ENCODE data around the gene MRI1. TPM values are rescaled to one million over a fixed set of nuclear protein-coding genes. Genes with fewer than 3 reads are reported as not detected.
A peak's percentile ranks its signal among the peaks of the same experiment; 100 is the strongest.
"Not testable (repeated sequence)": the region's sequence is repeated elsewhere in the genome, so short reads cannot be mapped to it uniquely, and the experiment has no call there.

MRI1 gene
- polyA plus RNA-seq, 3 donors from 2014 or later, result 6.5 to 16.9 TPM; not detected in 1

DNA sequence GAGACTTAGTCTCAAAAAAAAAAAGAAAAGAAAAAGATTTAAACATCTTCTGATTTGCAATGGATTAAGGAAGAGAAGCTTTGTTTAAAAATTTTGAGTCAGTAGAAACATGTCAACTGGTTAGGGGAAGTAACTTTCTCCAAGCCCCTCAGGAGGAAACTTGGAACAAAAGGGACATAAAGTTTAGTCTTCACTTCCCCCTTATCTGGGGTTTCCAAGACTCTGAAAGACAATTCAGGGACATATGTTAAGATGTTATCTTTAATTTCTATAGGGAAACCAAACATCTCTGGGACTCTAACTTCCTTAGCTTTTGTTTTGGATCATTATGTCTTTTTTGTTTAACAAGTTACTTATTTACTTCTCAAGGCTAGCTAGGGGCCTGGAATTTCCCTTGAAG, 20.1 kb upstream of the MRI1 start:
- Mint-ChIP-seq H3K9me3 (no peaks in the 10 kb centered on the region), H3K4me3 (no peak overlapping the region), H3K27ac (no peak overlapping the region), H3K27me3 (ENCODE audit: low read depth in 3 of 3) (peaks cover 2 to 3% (median 3%) of the 10 kb centered on the region in 3 donors), H3K36me3 (no peaks in the 10 kb centered on the region), H3K4me1 (peaks cover 17 to 26% of the 10 kb centered on the region in 2 donors)
- DNase-seq, result no peak

DNA sequence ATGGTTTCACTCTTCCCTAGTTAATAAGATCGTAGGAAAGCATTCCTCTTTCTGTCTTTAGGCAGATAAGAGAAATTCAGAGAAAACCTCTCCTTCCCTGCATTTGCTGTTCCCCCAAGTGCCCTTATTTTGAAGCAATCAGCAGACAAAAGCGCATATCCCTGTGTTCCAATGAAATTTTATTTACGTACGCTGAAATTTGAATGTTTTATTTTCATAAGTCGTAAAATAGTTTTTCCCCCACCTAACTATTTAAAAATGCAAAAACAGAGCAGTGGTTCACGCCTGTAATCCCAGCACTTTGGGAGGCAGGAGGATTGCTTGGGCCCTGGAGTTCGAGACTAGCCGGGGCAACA, 17.2 kb upstream of the MRI1 start:
- Mint-ChIP-seq H3K36me3 (no peaks in the 10 kb centered on the region), H3K4me3 (peak overlapping the region; percentile 86 to 92 (median 88)), H3K27ac (peak overlapping the region; percentile 78 to 97 (median 93)), H3K27me3 (ENCODE audit: low read depth in 3 of 3) (peaks cover 2 to 4% (median 3%) of the 10 kb centered on the region in 3 donors), H3K9me3 (no peaks in the 10 kb centered on the region), H3K4me1 (peaks cover 26 to 35% of the 10 kb centered on the region in 2 donors)
- DNase-seq, result no peak

DNA sequence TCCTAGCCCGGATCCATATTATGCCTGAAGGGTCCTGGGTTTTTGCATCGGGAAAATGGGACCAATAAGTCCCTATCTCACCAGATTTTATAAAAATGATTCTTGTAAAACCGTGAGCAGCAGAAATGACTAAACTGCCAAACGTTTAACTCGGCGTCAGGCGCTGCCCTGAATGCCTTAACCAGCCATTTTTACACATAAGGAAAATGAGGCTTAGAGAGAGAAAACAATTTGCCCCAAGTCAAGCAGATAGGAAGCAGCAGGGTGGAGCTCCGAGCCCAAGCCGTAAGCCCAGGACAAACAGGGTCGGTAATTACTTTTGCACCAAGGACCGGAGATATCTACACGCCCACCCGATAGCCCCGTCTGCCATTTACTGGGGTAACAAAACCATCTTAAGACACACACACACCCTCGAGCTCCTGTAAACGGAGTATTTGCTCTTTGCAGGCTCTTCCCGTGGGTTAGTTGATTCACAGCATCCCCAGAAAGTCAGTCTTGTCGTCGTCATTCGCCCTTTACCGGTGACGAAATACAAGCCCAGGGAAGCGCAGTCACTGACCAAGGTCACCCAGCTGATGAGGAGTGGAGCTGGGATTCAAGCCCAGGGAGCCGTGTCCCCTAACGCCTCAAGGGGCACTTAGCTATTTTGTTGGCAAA, 16.0 kb upstream of the MRI1 start:
- peak overlapping the region; percentile 86 to 92 (median 88) for H3K4me3 Mint-ChIP-seq
- DNase-seq, result peak in 1 of 3 donors; percentile 16
- peaks cover 0 to 5% (median 0%) of the 10 kb centered on the region in 3 donors for H3K36me3 Mint-ChIP-seq
- H3K9me3 Mint-ChIP-seq, result no peaks in the 10 kb centered on the region
- H3K27me3 Mint-ChIP-seq (ENCODE audit: low read depth in 3 of 3), result peaks cover 2 to 4% (median 3%) of the 10 kb centered on the region in 3 donors
- peaks cover 26 to 35% of the 10 kb centered on the region in 2 donors for H3K4me1 Mint-ChIP-seq
- H3K27ac Mint-ChIP-seq, result peak overlapping the region; percentile 93 to 97 (median 93)

DNA sequence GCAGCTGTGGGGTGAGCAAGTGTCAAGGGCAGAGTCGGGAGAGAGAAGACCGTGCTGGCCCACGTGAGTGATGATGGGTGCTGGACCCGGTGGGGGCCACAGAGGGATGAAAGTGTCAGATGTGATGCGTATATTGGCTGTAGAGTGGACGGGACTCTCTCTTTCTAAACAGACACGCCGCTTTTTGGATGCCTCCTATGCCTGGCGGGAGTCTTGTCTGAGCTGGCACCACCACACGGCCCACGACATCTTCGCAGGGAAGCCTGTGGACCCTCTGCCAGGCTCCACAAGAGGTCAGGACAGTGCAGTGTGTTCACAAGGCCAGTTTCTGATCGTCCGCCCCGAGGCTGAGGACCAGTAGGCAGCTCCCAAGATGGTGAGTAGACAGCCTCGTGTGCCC, 12.9 kb upstream of the MRI1 start:
- Mint-ChIP-seq H3K36me3 (peaks cover 4 to 18% (median 10%) of the 10 kb centered on the region in 3 donors), H3K9me3 (no peaks in the 10 kb centered on the region), H3K4me1 (peaks cover 26 to 33% of the 10 kb centered on the region in 2 donors), H3K27ac (no peak overlapping the region), H3K27me3 (ENCODE audit: low read depth in 3 of 3) (peaks cover 2 to 4% (median 3%) of the 10 kb centered on the region in 3 donors), H3K4me3 (no peak overlapping the region)
- DNase-seq, result no peak

DNA sequence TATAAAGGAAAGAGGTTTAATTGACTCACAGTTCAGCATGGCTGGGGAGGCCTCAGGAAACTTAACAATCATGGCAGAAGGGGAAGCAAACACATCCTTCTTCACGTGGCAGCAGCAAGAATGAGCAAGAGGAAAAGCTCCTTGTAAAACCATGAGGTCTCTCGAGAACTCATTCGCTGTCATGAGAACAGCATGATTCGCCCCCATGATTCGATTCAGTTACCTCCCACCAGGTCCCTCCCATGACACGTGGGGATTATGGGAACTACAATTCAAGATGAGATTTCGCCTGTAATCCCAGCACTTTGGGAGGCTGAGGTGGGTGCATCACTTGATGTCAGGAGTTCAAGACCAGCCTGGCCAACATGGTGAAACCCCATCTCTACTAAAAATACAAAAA, 10.7 kb upstream of the MRI1 start:
- H3K9me3 Mint-ChIP-seq; H3K27me3 Mint-ChIP-seq (ENCODE audit: low read depth in 3 of 3); DNase-seq; H3K4me3 Mint-ChIP-seq; H3K27ac Mint-ChIP-seq: not testable (repeated sequence)
- Mint-ChIP-seq H3K36me3 (peaks cover 12 to 28% (median 16%) of the 10 kb centered on the region in 3 donors), H3K4me1 (peaks cover 15% of the 10 kb centered on the region in 2 donors)

DNA sequence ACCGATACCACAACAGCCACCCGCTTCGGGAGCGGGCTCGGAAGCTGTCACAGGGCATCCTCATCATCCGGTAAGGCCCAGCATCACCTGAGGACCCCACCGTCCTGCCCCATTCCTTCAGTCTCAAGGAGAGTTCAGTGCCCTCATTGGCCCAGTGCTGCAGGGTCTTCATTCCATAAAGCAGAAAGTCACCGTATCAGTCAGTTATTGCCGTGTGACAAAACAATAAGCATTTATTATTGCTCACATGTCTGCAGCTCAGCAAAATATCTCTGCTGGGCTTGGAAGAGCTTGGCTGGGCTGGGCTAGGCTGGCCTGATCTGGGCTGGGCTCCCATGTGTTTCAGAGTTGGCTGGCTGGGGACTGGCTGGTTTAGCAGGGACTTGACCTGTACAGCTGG, 8.1 kb upstream of the MRI1 start:
- no peak overlapping the region for H3K4me3 Mint-ChIP-seq
- no peaks in the 10 kb centered on the region for H3K9me3 Mint-ChIP-seq
- no peak for DNase-seq
- H3K4me1 Mint-ChIP-seq, result no peaks in the 10 kb centered on the region
- peaks cover 12 to 28% (median 16%) of the 10 kb centered on the region in 3 donors for H3K36me3 Mint-ChIP-seq
- peak overlapping the region in 1 of 6 donors; percentile 55 for H3K27ac Mint-ChIP-seq
- no peaks in the 10 kb centered on the region for H3K27me3 Mint-ChIP-seq (ENCODE audit: low read depth in 3 of 3)

DNA sequence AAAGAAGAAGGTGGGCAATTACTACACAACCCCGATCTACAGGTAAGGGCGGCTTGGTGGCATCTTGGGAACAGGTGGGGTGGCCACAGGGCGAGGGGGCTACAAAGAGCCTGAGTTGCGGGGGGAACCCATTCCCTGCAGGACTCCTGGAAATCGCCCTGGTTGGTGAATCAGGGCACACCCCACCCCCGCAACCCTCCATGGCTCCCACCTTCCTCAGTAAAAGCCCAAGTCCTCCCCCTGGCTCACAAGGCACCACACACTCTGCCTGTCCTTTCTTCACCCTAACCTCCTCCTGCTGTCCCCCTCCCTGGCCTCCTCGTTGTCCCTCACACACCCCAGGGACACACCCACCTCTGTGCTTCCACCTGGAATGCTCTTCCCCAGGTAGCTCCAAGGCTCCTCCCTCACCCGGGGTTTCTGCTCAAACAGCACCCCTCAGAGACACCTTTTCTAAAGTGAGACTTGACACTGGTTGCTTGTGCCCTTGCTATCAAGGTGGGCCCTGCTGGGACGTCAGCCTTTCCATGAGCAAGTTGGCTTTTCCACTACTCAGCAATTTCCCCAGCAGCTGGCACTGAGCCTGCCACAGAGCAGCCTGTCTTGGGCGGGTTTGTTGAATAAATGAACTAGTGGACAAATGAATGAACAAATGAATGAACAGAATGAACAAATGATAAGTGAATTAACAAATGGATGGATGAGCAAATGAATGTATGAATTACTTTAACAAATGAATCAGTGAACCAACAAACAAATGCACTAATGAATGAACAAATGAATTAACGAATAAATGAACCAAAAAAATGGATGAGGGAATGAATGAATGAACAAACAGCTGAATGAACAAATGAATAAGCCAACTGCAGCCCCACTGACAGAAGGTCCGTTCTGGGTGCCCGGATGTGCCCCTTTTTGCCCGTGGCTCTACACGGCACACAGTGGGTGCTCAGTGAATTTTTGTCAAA, 6.2 kb upstream of the MRI1 start:
- H3K27ac Mint-ChIP-seq, result peak overlapping the region in 1 of 6 donors; percentile 9
- H3K4me1 Mint-ChIP-seq, result peaks cover 0 to 3% of the 10 kb centered on the region in 2 donors
- H3K27me3 Mint-ChIP-seq (ENCODE audit: low read depth in 3 of 3), result no peaks in the 10 kb centered on the region
- H3K36me3 Mint-ChIP-seq, result peaks cover 16 to 29% (median 20%) of the 10 kb centered on the region in 3 donors
- no peak overlapping the region for H3K4me3 Mint-ChIP-seq
- no peaks in the 10 kb centered on the region for H3K9me3 Mint-ChIP-seq
- DNase-seq, result no peak

DNA sequence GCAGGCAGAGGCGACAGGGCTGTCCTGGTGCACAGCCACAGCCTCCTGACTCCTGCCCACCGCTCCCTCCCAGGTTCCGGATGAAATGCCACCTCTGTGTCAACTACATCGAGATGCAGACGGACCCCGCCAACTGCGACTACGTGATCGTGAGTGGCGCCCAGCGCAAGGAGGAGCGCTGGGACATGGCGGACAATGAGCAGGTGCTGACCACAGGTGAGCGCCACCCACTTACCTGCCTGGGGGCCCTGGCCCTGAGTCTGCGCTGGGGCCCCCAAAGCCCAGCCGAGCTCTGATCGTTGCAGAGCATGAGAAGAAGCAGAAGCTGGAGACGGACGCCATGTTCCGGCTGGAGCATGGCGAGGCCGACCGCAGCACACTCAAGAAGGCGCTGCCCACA, 5.5 kb upstream of the MRI1 start:
- no peak overlapping the region for H3K27ac Mint-ChIP-seq
- H3K4me1 Mint-ChIP-seq, result peaks cover 2 to 6% of the 10 kb centered on the region in 2 donors
- H3K27me3 Mint-ChIP-seq (ENCODE audit: low read depth in 3 of 3), result no peaks in the 10 kb centered on the region
- H3K4me3 Mint-ChIP-seq, result no peak overlapping the region
- DNase-seq, result no peak
- no peaks in the 10 kb centered on the region for H3K9me3 Mint-ChIP-seq
- H3K36me3 Mint-ChIP-seq, result peaks cover 16 to 28% (median 20%) of the 10 kb centered on the region in 3 donors

DNA sequence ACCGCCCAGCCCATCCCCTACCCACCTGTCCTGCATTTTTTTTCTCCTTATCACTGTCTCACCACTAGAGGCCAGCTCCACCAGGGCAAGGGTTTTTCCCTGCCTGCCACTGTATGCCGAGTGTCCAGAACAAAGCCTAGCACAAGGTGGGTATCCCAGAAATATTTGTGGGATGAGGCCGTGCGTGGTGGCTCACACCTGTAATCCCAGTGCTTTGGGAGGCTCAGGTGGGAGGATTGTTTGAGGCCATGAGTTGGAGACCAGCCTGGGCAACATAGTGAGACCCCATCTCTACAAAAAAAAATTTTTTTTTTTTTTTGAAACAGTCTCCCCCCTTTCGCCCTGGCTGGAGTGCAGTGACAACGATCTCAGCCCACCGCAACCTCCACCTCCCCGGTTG, 2.9 kb upstream of the MRI1 start:
- Mint-ChIP-seq H3K4me1 (peaks cover 16 to 17% of the 10 kb centered on the region in 2 donors), H3K4me3 (no peak overlapping the region), H3K36me3 (peaks cover 10 to 15% (median 12%) of the 10 kb centered on the region in 3 donors), H3K27me3 (ENCODE audit: low read depth in 3 of 3) (no peaks in the 10 kb centered on the region), H3K9me3 (no peaks in the 10 kb centered on the region), H3K27ac (no peak overlapping the region)
- no peak for DNase-seq

DNA sequence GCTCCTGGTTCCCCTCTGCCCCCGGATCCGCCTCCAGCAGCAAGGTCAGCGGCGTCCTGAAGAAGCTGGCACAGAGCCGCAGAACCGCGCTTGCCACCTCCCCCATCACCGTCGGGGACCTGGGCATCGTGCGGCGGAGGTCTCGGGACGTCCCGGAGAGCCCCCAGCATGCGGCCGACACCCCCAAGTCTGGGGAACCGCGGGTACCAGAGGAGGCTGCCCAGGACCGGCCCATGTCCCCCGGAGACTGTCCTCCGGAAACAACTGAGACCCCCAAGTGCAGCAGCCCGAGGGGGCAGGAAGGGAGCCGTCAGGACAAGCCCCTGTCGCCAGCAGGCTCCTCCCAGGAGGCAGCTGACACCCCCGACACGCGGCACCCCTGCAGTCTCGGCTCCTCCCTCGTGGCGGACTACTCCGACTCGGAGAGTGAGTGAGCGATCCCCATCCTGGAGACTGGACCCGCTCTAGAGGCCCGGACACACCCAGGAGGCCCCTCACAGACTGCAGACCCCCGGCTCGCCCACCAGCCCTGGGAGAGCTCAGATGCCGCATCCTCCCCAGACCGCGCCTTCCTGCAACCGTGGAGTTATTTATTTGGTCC, 1.6 kb upstream of the MRI1 start:
- H3K27me3 Mint-ChIP-seq (ENCODE audit: low read depth in 3 of 3), result no peaks in the 10 kb centered on the region
- H3K9me3 Mint-ChIP-seq, result no peaks in the 10 kb centered on the region
- peaks cover 9 to 11% (median 9%) of the 10 kb centered on the region in 3 donors for H3K36me3 Mint-ChIP-seq
- peak overlapping the region in 1 of 5 donors; percentile 52 for H3K4me3 Mint-ChIP-seq
- no peak for DNase-seq
- H3K27ac Mint-ChIP-seq, result no peak overlapping the region
- H3K4me1 Mint-ChIP-seq, result peaks cover 16 to 17% of the 10 kb centered on the region in 2 donors

DNA sequence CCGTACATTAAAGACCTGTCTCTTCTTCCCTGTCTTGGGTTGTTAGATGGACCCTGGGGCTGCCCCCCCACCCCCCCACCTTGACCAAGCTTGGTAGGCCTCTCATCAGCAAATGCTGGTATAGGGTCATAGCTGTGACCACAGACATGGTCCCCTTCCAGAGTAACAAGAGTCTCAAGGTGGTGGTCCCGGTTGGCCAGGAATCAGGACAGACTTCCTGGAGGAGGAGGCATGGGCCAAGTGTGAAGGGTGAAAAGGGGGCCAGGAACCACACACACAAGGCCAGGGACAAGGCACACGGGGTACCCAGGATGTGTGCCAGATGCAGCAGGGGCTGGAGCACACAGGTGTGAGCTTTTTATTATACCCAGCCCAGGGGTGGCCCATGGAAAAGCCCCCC, 1.1 kb upstream of the MRI1 start:
- Mint-ChIP-seq H3K27me3 (ENCODE audit: low read depth in 3 of 3) (no peaks in the 10 kb centered on the region), H3K36me3 (peaks cover 7 to 11% (median 10%) of the 10 kb centered on the region in 3 donors), H3K27ac (peak overlapping the region in 1 of 6 donors; percentile 55), H3K4me3 (peak overlapping the region in 4 of 5 donors; percentile 74 to 87 (median 78)), H3K4me1 (peaks cover 16 to 17% of the 10 kb centered on the region in 2 donors), H3K9me3 (no peaks in the 10 kb centered on the region)
- DNase-seq, result no peak

DNA sequence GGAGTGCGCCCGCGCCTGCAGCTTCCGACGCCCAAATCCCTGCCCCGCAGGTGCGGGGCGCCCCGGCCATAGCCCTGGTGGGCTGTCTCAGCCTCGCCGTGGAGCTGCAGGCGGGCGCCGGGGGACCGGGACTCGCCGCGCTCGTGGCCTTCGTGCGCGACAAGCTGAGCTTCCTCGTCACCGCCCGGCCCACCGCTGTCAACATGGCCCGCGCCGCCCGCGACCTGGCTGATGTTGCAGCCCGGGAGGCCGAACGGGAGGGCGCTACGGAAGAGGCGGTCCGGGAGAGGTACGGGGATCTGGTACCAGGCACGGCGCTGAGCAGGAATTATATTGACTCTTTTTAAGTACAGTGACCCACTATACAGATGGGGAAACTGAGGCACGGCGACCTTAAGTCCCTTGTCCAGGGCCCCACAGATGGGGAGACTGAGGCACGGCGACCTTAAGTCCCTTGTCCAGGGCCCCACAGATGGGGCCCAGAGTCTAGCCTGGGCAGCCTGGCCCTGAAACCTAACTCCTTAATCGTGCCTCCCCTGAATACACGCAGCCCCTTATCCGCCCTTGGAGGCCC, 586 bp downstream of the MRI1 start:
- peak overlapping the region; percentile 80 to 88 (median 87) for H3K4me3 Mint-ChIP-seq
- H3K27ac Mint-ChIP-seq, result peak overlapping the region in 5 of 6 donors; percentile 62 to 91 (median 77)
- no peaks in the 10 kb centered on the region for H3K27me3 Mint-ChIP-seq (ENCODE audit: low read depth in 3 of 3)
- H3K36me3 Mint-ChIP-seq, result peaks cover 4 to 9% (median 8%) of the 10 kb centered on the region in 3 donors
- no peaks in the 10 kb centered on the region for H3K9me3 Mint-ChIP-seq
- DNase-seq, result peak; percentile 22 to 32 (median 31)
- H3K4me1 Mint-ChIP-seq, result peaks cover 16 to 17% of the 10 kb centered on the region in 2 donors

DNA sequence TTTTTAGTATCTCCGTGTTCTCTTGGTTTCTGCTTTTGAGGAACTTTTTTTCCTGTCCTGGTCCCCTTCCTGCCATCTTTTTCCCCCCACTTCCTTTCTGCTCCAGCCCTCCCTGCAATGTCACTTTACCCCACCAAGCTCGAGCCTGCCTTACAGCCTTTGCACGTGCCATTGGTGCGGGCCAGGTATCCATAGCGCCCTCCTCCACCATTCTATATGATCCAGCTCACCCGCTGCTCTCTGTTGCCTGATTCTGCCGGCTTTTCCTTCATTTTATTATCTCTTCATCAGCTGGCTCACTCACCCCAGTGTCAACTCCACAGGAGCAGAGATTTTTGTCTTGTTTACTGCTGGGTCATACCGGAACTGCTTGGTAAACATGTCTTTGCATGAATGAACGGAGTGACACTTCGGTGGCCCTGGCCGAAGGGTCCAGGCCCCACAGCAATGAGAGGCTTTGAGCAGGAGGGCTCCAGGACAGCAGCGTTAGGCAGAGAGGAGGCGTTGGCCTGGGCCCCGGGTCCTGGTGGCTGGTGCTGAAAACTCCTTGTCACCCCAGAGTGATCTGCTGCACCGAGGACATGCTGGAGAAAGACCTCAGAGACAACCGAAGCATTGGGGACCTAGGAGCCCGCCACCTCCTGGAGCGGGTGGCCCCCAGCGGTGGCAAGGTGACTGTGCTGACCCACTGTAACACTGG, 1.2 kb downstream of the MRI1 start:
- no peaks in the 10 kb centered on the region for H3K27me3 Mint-ChIP-seq (ENCODE audit: low read depth in 3 of 3)
- peak overlapping the region in 5 of 6 donors; percentile 62 to 91 (median 77) for H3K27ac Mint-ChIP-seq
- peaks cover 4 to 11% (median 10%) of the 10 kb centered on the region in 3 donors for H3K36me3 Mint-ChIP-seq
- H3K9me3 Mint-ChIP-seq, result no peaks in the 10 kb centered on the region
- DNase-seq, result no peak
- H3K4me3 Mint-ChIP-seq, result peak overlapping the region; percentile 80 to 88 (median 87)
- peaks cover 16 to 17% of the 10 kb centered on the region in 2 donors for H3K4me1 Mint-ChIP-seq

All from immature natural killer cell (primary cell).